H9 (cell line): ENCODE results near the gene PSME1. TPM values are rescaled to one million over a fixed set of nuclear protein-coding genes. Genes with fewer than 3 reads are reported as not detected.

Source experiments
- DNase-seq: peaks from one replicate; pipeline ENCODE4 v3.0.0-alpha.2; 2017
- H2AFZ ChIP-seq: one replicate; pipeline ENCODE4 v1.6.1; 2013; ENCODE audit warnings: mild to moderate bottlenecking, low read length, control low read depth, moderate library complexity
- H2AK5ac ChIP-seq: 2 replicates; pipeline ENCODE4 v1.6.1; 2013; ENCODE audit warnings: low read length, control low read depth, mixed read lengths; ENCODE audit not compliant: insufficient read length
- H2BK120ac ChIP-seq: one replicate; pipeline ENCODE4 v1.6.1; 2013; ENCODE audit warnings: low read depth, mild to moderate bottlenecking, low read length, control low read depth, inconsistent platforms; ENCODE audit not compliant: poor library complexity, severe bottlenecking
- H2BK12ac ChIP-seq: 2 replicates; pipeline ENCODE4 v1.6.1; 2013; ENCODE audit warnings: low read length, control low read depth, mixed read lengths, low read depth; ENCODE audit not compliant: insufficient read length
- H2BK15ac ChIP-seq: 2 replicates; pipeline ENCODE4 v1.6.1; 2013; ENCODE audit warnings: low read depth, low read length, control low read depth
- H2BK20ac ChIP-seq: one replicate; pipeline ENCODE4 v1.6.1; 2013; ENCODE audit warnings: low read depth, mild to moderate bottlenecking, low read length, control low read depth, inconsistent platforms; ENCODE audit not compliant: poor library complexity, severe bottlenecking
- H2BK5ac ChIP-seq: 2 replicates; pipeline ENCODE4 v1.6.1; 2013; ENCODE audit warnings: low read length, control low read depth, mixed read lengths; ENCODE audit not compliant: insufficient read length
- H3K14ac ChIP-seq: 2 replicates; pipeline ENCODE4 v1.6.1; 2013; ENCODE audit warnings: low read length, control low read depth; ENCODE audit not compliant: insufficient read depth
- H3K18ac ChIP-seq: 2 replicates; pipeline ENCODE4 v1.6.1; 2013; ENCODE audit warnings: low read depth, mild to moderate bottlenecking, mixed read lengths, low read length, control low read depth; ENCODE audit not compliant: insufficient read length
- H3K23ac ChIP-seq: 2 replicates; pipeline ENCODE4 v1.6.1; 2013; ENCODE audit warnings: low read length, control low read depth, mixed read lengths, low read depth; ENCODE audit not compliant: insufficient read length
- H3K23me2 ChIP-seq: 2 replicates; pipeline ENCODE4 v1.6.1; 2013; ENCODE audit warnings: low read depth, mild to moderate bottlenecking, mixed read lengths, low read length, control low read depth; ENCODE audit not compliant: insufficient read length, poor library complexity, severe bottlenecking
- H3K27ac ChIP-seq: 2 replicates; pipeline ENCODE4 v1.5.1; 2013; ENCODE audit warnings: low read length, control low read depth, mixed read lengths, low read depth; ENCODE audit not compliant: insufficient read length
- H3K27me3 ChIP-seq: 2 replicates; pipeline ENCODE4 v1.6.1; 2013; ENCODE audit warnings: low read length, control low read depth, inconsistent platforms; ENCODE audit not compliant: insufficient read depth
- H3K4ac ChIP-seq: 2 replicates; pipeline ENCODE4 v1.6.1; 2013; ENCODE audit warnings: low read depth, mild to moderate bottlenecking, control low read depth, inconsistent platforms, low read length, moderate library complexity
- H3K4me1 ChIP-seq: 2 replicates; pipeline ENCODE4 v1.6.1; 2013; ENCODE audit warnings: low read length, control low read depth, inconsistent platforms; ENCODE audit not compliant: insufficient read depth
- H3K4me2 ChIP-seq: 2 replicates; pipeline ENCODE4 v1.6.1; 2013; ENCODE audit warnings: low read length, control low read depth, mixed read lengths; ENCODE audit not compliant: insufficient read length, insufficient read depth
- H3K56ac ChIP-seq: 2 replicates; pipeline ENCODE4 v1.6.1; 2013; ENCODE audit warnings: low read depth, mild to moderate bottlenecking, mixed read lengths, low read length, control low read depth; ENCODE audit not compliant: insufficient read length
- H3K79me1 ChIP-seq: 2 replicates; pipeline ENCODE4 v1.6.1; 2013; ENCODE audit warnings: low read depth, mild to moderate bottlenecking, moderate library complexity, low read length, control low read depth, inconsistent platforms; ENCODE audit not compliant: insufficient read depth, poor library complexity, severe bottlenecking
- H3K79me2 ChIP-seq: 2 replicates; pipeline ENCODE4 v1.6.1; 2013; ENCODE audit warnings: low read length, control low read depth, inconsistent platforms; ENCODE audit not compliant: insufficient read depth
- H3K9ac ChIP-seq: 2 replicates; pipeline ENCODE4 v1.6.1; 2013; ENCODE audit warnings: low read length, control low read depth, mixed read lengths; ENCODE audit not compliant: insufficient read length; ENCODE audit errors: extremely low read depth
- H3K9me3 ChIP-seq: one replicate; pipeline ENCODE4 v1.6.1; 2013; ENCODE audit warnings: low read depth, low read length, inconsistent platforms; ENCODE audit not compliant: control insufficient read depth
- H3T11ph ChIP-seq: one replicate; pipeline ENCODE4 v1.6.1; 2013; ENCODE audit warnings: mild to moderate bottlenecking, low read length, control low read depth, inconsistent platforms
- H4K20me1 ChIP-seq: one replicate; pipeline ENCODE4 v1.6.1; 2013; ENCODE audit not compliant: control insufficient read depth, insufficient read length, insufficient read depth
- H4K5ac ChIP-seq: 2 replicates; pipeline ENCODE4 v1.6.1; 2013; ENCODE audit warnings: low read depth, mild to moderate bottlenecking, mixed read lengths, low read length, control low read depth; ENCODE audit not compliant: insufficient read length
- H4K8ac ChIP-seq: replicated peaks from 2 replicates; pipeline ENCODE4 v1.6.1; 2013; ENCODE audit warnings: low read length, control low read depth, mixed read lengths, low read depth; ENCODE audit not compliant: insufficient read length
- H4K91ac ChIP-seq: 2 replicates; pipeline ENCODE4 v1.6.1; 2013; ENCODE audit warnings: low read depth, mild to moderate bottlenecking, moderate library complexity, mixed read lengths, low read length, control low read depth; ENCODE audit not compliant: insufficient read length
- H3K27ac Mint-ChIP-seq, 3 experiments: 2 replicates in 2 of 3; 3 replicates in 1 of 3; pipeline ENCODE4 v1.8.0; 2020 to 2021; ENCODE audit warnings: mixed read lengths in 3 of 3, mild to moderate bottlenecking in 1 of 3, moderate library complexity in 1 of 3
- H3K27me3 Mint-ChIP-seq: 2 replicates; pipeline ENCODE4 v1.8.0; 2021; ENCODE audit warnings: low read depth, mild to moderate bottlenecking, moderate library complexity, mixed read lengths
- H3K36me3 Mint-ChIP-seq, 3 experiments: 2 replicates in 2 of 3; 3 replicates in 1 of 3; pipeline ENCODE4 v1.8.0; 2020 to 2021; ENCODE audit warnings: low read depth in 3 of 3, mixed read lengths in 3 of 3; ENCODE audit not compliant: insufficient read depth in 1 of 3
- H3K4me1 Mint-ChIP-seq, 2 experiments: 2 replicates each; pipeline ENCODE4 v1.8.0; 2020; ENCODE audit warnings: mixed read lengths in 2 of 2
- H3K4me3 Mint-ChIP-seq, 2 experiments: 2 replicates in 1 of 2; 3 replicates in 1 of 2; pipeline ENCODE4 v1.8.0; 2020 to 2021; ENCODE audit warnings: mild to moderate bottlenecking in 2 of 2, mixed read lengths in 2 of 2, moderate library complexity in 1 of 2
- H3K9me3 Mint-ChIP-seq, 2 experiments: 2 replicates in 1 of 2; 3 replicates in 1 of 2; pipeline ENCODE4 v1.8.0; 2020; ENCODE audit warnings: mild to moderate bottlenecking in 2 of 2, mixed read lengths in 2 of 2, moderate library complexity in 1 of 2
- CTCF ChIP-seq: fragments of 200-600 bp; sonication (generic); conservative IDR thresholded peaks from 3 replicates; pipeline ENCODE4 v1.8.0; 2021; ENCODE audit warnings: antibody characterized with exemption, mild to moderate bottlenecking
- WGBS: extraction: QIAGEN DNeasy Blood & Tissue Kit; methylation state at CpG from one replicate; pipeline ENCODE4 v1.1.7; 2013; ENCODE audit warnings: missing lambda C conversion rate, low lambda C conversion rate, mixed read lengths; ENCODE audit not compliant: insufficient read length; ENCODE audit errors: extremely low coverage; 5-methylcytosine and 5-hydroxymethylcytosine counted together
- total RNA-seq: library from RNA; stranded (reverse); gene quantifications from 2 replicates; pipeline ENCODE4 v1.2.1, GENCODE V29; 2021

Gene PSME1
- total RNA-seq, 1 experiment from 2014 or later: 109 TPM

- Histone ChIP-seq H2BK120ac (no peak overlapping the region), H4K91ac (no peak overlapping the region), H3K79me2 (no peaks in the 10 kb centered on the region), H3K14ac (no peak overlapping the region), H2BK12ac (no peak overlapping the region), H3K4me2 (no peak overlapping the region), H3K4ac (no peak overlapping the region), H3K9me3 (no peaks in the 10 kb centered on the region), H2BK5ac (no peak overlapping the region), H3K56ac (no peak overlapping the region), H4K20me1 (no peaks in the 10 kb centered on the region), H3K79me1 (no peaks in the 10 kb centered on the region), H3K23me2 (no peaks in the 10 kb centered on the region), H3K27me3 (no peaks in the 10 kb centered on the region), H3T11ph (no peak overlapping the region), H2AFZ (no peak overlapping the region), H2BK15ac (no peak overlapping the region), H3K18ac (no peak overlapping the region), H4K8ac (no peak overlapping the region), H4K5ac (no peak overlapping the region), H3K9ac (no peak overlapping the region), H2AK5ac (no peak overlapping the region), H3K4me1 (no peaks in the 10 kb centered on the region), H2BK20ac (no peak overlapping the region), H3K23ac (no peak overlapping the region), H3K27ac (no peak overlapping the region)
- no peak for DNase-seq
- WGBS: no CpG with 5 or more reads among the region's 14 CpGs
- H3K36me3 Mint-ChIP-seq: peaks cover 34 to 80% (median 64%) of the 10 kb centered on the region in 3 experiments
- TF ChIP-seq CTCF: no peak
- H3K9me3 Mint-ChIP-seq: no peaks in the 10 kb centered on the region
- H3K4me3 Mint-ChIP-seq: no peak overlapping the region
- H3K27ac Mint-ChIP-seq: peak overlapping the region in 2 of 3 experiments; percentile 12 to 79; a peak in 3 of 7 replicates
- no peaks in the 10 kb centered on the region; the same call in 1 of the 2 replicates for H3K27me3 Mint-ChIP-seq
- H3K4me1 Mint-ChIP-seq: no peaks in the 10 kb centered on the region
Observed at GRCh38 chr14:24179294-24179960, 43.4 kb downstream of the PSME1 start.
